Keratinocyte (primary cell): ENCODE data around the gene GNG2. TPM values are rescaled to one million over a fixed set of nuclear protein-coding genes. Genes with fewer than 3 reads are reported as not detected.

Source experiments
- DNase-seq: peaks from one replicate; pipeline ENCODE4 v3.0.0-alpha.2; 2011; ENCODE audit warnings: low read depth, missing footprints, low spot score
- FAIRE-seq: peaks from 2 replicates; lab custom pipeline; 2011; peaks lifted over from hg19 to GRCh38; lab: Jason Lieb, UNC
- H2AFZ ChIP-seq: 2 replicates; pipeline ENCODE4 v1.6.0; 2012; ENCODE audit warnings: low read length, control low read depth, inconsistent platforms; ENCODE audit not compliant: control insufficient read depth
- H3K27ac ChIP-seq: 2 replicates; pipeline ENCODE4 v1.5.1; 2011; ENCODE audit warnings: low read length; ENCODE audit not compliant: control insufficient read depth, insufficient read depth
- H3K27me3 ChIP-seq: 3 replicates; pipeline ENCODE4 v1.6.0; 2011; ENCODE audit warnings: low read length; ENCODE audit not compliant: control insufficient read depth, insufficient read depth; ENCODE audit errors: extremely low read depth
- H3K36me3 ChIP-seq, 2 experiments: 2 replicates in 1 of 2; 3 replicates in 1 of 2; pipeline ENCODE4 v1.5.1; 2011; ENCODE audit warnings: low read length in 2 of 2, mild to moderate bottlenecking in 1 of 2; ENCODE audit not compliant: control insufficient read depth in 2 of 2, insufficient read depth in 2 of 2; ENCODE audit errors: extremely low read depth in 1 of 2
- H3K4me1 ChIP-seq: 3 replicates; pipeline ENCODE4 v1.5.1; 2011; ENCODE audit warnings: low read length; ENCODE audit not compliant: control insufficient read depth, insufficient read depth; ENCODE audit errors: extremely low read depth
- H3K4me2 ChIP-seq: 3 replicates; pipeline ENCODE4 v1.6.0; 2011; ENCODE audit warnings: low read depth, low read length; ENCODE audit not compliant: control insufficient read depth, insufficient read depth; ENCODE audit errors: extremely low read depth
- H3K4me3 ChIP-seq, 3 experiments: fragments of 200-600 bp in 1 of 3; sonication (generic) in 1 of 3; 2 replicates in 2 of 3; 3 replicates in 1 of 3; pipeline ENCODE4 v1.5.1; 2011 to 2016; ENCODE audit warnings: low read length in 3 of 3, mild to moderate bottlenecking in 3 of 3, control low read depth in 2 of 3, inconsistent platforms in 1 of 3, low read depth in 1 of 3, mixed read lengths in 1 of 3, mixed run types in 1 of 3, moderate library complexity in 1 of 3; ENCODE audit not compliant: control insufficient read depth in 2 of 3, insufficient read depth in 2 of 3; ENCODE audit errors: extremely low read depth in 1 of 3
- H3K79me2 ChIP-seq: 2 replicates; pipeline ENCODE4 v1.6.0; 2012; ENCODE audit warnings: low read length; ENCODE audit not compliant: control insufficient read depth, insufficient read depth
- H3K9ac ChIP-seq: 3 replicates; pipeline ENCODE4 v1.6.0; 2011; ENCODE audit warnings: low read length; ENCODE audit not compliant: control insufficient read depth, insufficient read depth; ENCODE audit errors: extremely low read depth
- H3K9me1 ChIP-seq: 3 replicates; pipeline ENCODE4 v1.6.0; 2011; ENCODE audit warnings: low read length; ENCODE audit not compliant: control insufficient read depth, insufficient read depth; ENCODE audit errors: extremely low read depth
- H3K9me3 ChIP-seq: 2 replicates; pipeline ENCODE4 v1.5.1; 2012; ENCODE audit warnings: low read depth, low read length; ENCODE audit not compliant: control insufficient read depth
- H4K20me1 ChIP-seq: 3 replicates; pipeline ENCODE4 v1.6.0; 2011; ENCODE audit warnings: low read length; ENCODE audit not compliant: control insufficient read depth, insufficient read depth; ENCODE audit errors: extremely low read depth
- EZH2 ChIP-seq: IDR thresholded peaks from one replicate; pipeline ENCODE4 v1.6.1; 2012; ENCODE audit warnings: inconsistent platforms, mild to moderate bottlenecking, low read length, moderate library complexity
- dilution Hi-C: fragments of 300-500 bp; cut with MboI; formaldehyde crosslinking; loops from one replicate; pipeline ENCODE4 v1.7.0; 2020; ENCODE audit warnings: low sequenced_read_pairs; ENCODE audit not compliant: extremely low pct_ligation_motif_present
- polyA plus RNA-seq, 5 experiments: library from polyadenylated mRNA; depleted of rRNA in 3 of 5; stranded (reverse) in 3 of 5; stranded (forward) in 1 of 5; unstranded in 1 of 5; fragments of >200 nt; gene quantifications; 1 replicate in 1 of 5; 2 replicates in 3 of 5; 3 replicates in 1 of 5; pipeline versions ENCODE4 v1.2.1 to v1.2.3, GENCODE V29; 2011 to 2012; ENCODE audit warnings: missing spikeins in 2 of 5, low read depth in 1 of 5, low replicate concordance in 1 of 5
- TF ChIP-seq, protein P1 (sequence below), 3 experiments: IDR thresholded peaks in 1 of 3; conservative IDR thresholded peaks in 1 of 3; optimal IDR thresholded peaks in 1 of 3; 2 replicates in 2 of 3; 3 replicates in 1 of 3; pipeline versions ENCODE3 to v1.5.1; 2011; ENCODE audit warnings: low read length in 3 of 3, mild to moderate bottlenecking in 3 of 3, moderate library complexity in 2 of 3, control low read depth in 1 of 3, inconsistent platforms in 1 of 3; ENCODE audit not compliant: insufficient read depth in 2 of 3; ENCODE audit errors: extremely low read depth in 1 of 3

GNG2 gene
- polyA plus RNA-seq, 1 donor (not counting 4 experiments of a cell fraction or from before 2014, with no cell fraction given) = 0.28 TPM

DNA sequence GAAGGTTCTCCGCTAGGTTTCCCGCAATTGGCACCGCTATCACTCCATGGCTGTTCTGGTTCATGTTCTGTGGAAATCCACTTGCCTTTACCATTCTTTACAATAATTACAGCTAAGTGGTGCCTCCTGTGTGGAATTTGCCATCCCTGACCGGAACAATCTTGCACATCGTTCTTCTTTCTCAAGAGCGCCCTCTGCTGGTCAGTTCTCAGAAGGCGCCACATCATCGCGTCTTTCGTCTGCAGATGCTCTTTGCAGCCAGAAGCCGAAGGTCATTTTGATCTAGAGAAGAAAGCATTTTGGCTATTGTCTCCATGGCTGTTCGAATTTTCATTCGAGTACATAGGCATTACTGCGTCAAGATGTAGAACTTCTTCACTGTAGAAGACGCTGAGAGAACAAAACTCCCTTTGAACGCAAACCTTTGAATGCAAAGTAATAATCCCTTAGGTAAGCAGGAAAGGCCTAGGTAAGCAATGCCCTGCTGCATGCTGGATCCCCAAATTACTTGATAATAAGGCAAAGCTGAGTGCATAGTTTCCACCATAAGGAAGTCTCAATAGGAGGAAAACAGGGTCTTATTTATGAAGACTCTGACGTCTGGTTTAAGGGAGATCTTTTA, 118.8 kb downstream of the GNG2 start:
- Histone ChIP-seq H2AFZ (no peak overlapping the region), H3K4me3 (no peak overlapping the region), H3K9me3 (no peaks in the 10 kb centered on the region), H3K36me3 (no peaks in the 10 kb centered on the region), H3K9ac (no peak overlapping the region), H3K27ac (no peak overlapping the region), H3K4me1 (no peaks in the 10 kb centered on the region), H4K20me1 (no peaks in the 10 kb centered on the region), H3K27me3 (peaks cover 5% of the 10 kb centered on the region), H3K79me2 (no peaks in the 10 kb centered on the region), H3K4me2 (no peak overlapping the region), H3K9me1 (no peaks in the 10 kb centered on the region)
- dilution Hi-C loops = no loop called here
- peak; percentile 94 for FAIRE-seq
- TF ChIP-seq EZH2 = no peak
- TF ChIP-seq, protein P1, sequence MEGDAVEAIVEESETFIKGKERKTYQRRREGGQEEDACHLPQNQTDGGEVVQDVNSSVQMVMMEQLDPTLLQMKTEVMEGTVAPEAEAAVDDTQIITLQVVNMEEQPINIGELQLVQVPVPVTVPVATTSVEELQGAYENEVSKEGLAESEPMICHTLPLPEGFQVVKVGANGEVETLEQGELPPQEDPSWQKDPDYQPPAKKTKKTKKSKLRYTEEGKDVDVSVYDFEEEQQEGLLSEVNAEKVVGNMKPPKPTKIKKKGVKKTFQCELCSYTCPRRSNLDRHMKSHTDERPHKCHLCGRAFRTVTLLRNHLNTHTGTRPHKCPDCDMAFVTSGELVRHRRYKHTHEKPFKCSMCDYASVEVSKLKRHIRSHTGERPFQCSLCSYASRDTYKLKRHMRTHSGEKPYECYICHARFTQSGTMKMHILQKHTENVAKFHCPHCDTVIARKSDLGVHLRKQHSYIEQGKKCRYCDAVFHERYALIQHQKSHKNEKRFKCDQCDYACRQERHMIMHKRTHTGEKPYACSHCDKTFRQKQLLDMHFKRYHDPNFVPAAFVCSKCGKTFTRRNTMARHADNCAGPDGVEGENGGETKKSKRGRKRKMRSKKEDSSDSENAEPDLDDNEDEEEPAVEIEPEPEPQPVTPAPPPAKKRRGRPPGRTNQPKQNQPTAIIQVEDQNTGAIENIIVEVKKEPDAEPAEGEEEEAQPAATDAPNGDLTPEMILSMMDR (optimal IDR thresholded peaks at IDR 0.05 in 1 of 3, IDR thresholded peaks at IDR 0.05 in 1 of 3, conservative IDR thresholded peaks at IDR 0.05 in 1 of 3; ENCODE audit: extremely low read depth in 1 of 3, insufficient read depth in 2 of 3, low read length in 3 of 3) = peak; percentile 82 to 92 (median 89)
- peak; percentile 25 for DNase-seq

DNA sequence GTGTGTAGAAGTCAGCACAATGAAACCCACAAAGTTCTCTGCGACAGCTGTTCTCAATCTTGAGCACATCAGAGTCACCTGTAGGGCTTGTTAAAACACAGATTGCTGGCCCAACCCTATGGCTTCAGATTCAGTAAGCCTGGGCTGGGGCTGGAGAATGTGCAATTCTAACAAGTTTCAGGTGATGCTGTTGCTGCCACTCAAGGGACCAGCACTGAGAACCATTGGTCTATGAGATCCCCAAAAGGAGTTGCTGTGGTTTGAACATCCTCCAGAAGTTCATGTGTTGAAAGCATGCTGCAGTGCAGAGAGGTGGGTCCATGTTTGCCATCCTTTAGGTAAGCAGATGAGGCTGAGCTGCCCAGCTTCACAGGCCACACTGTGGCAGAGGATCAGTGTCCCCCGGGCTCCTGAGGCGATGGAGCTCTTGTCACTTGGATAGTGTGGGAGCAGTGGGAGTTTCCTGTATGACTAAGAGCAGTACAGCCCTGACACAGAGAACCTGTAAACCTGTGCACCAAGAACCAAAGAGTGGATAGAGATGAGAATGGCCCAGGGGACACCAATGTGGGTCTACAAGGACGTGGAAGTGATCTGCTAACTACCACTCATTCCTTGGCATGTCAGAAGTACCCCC, 120.9 kb downstream of the GNG2 start:
- H3K27ac ChIP-seq = no peak overlapping the region
- peaks cover 5% of the 10 kb centered on the region for H3K27me3 ChIP-seq
- H3K9me3 ChIP-seq = no peaks in the 10 kb centered on the region
- no peaks in the 10 kb centered on the region for H3K79me2 ChIP-seq
- FAIRE-seq (no peak), DNase-seq (no peak)
- no peak overlapping the region for H3K4me2 ChIP-seq
- H3K9ac ChIP-seq = no peak overlapping the region
- TF ChIP-seq EZH2 = no peak
- TF ChIP-seq, protein P1 (optimal IDR thresholded peaks at IDR 0.05 in 1 of 3, IDR thresholded peaks at IDR 0.05 in 1 of 3, conservative IDR thresholded peaks at IDR 0.05 in 1 of 3; ENCODE audit: extremely low read depth in 1 of 3, insufficient read depth in 2 of 3, low read length in 3 of 3) = no peak
- no peaks in the 10 kb centered on the region for H3K36me3 ChIP-seq
- H3K4me3 ChIP-seq = no peak overlapping the region
- H3K9me1 ChIP-seq = no peaks in the 10 kb centered on the region
- H4K20me1 ChIP-seq = no peaks in the 10 kb centered on the region
- no peaks in the 10 kb centered on the region for H3K4me1 ChIP-seq
- dilution Hi-C loops = no loop called here
- no peak overlapping the region for H2AFZ ChIP-seq
